ENCODE data around the gene HMGCR. TPM values are rescaled to one million over a fixed set of nuclear protein-coding genes. Genes with fewer than 3 reads are reported as not detected.
"Not testable (repeated sequence)": the region's sequence is repeated elsewhere in the genome, so short reads cannot be mapped to it uniquely, and the experiment has no call there.

Gene HMGCR
- total RNA-seq, 4 donors from 2014 or later: 3.3 to 132 (median 14.1) TPM

DNA sequence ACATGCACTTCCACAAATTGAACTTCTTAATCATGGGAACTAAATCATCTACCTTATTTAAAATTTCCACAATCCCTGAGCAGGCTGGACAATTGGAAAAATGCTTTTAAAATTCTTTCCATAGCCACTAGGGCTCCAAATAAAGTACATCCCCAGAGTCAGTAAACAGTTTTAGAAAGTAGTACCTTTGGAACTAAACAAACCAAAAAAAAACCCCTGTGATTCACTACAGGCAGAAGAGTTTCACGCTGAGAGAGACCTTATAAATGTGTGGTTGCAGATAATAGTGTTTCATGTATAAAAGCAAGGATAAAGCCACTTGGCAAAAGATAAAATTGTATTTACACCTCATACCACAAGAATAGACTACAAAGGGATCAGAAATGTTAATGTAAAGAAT is 11.8 kb upstream of the HMGCR start:
- Histone ChIP-seq H3K36me3 (no peaks in the 10 kb centered on the region), H3K4me3 (no peak overlapping the region), H3K27ac (no peak overlapping the region), H3K27me3 (no peaks in the 10 kb centered on the region), H3K9me3 (no peaks in the 10 kb centered on the region), H3K4me1 (no peaks in the 10 kb centered on the region)
- intact Hi-C loops (cut with DNase I; ENCODE audit: low total_unique reads): no loop called here
- no peak for DNase-seq
- TF ChIP-seq POLR2A (IDR thresholded peaks at IDR 0.05): no peak
- TF ChIP-seq, protein P1, sequence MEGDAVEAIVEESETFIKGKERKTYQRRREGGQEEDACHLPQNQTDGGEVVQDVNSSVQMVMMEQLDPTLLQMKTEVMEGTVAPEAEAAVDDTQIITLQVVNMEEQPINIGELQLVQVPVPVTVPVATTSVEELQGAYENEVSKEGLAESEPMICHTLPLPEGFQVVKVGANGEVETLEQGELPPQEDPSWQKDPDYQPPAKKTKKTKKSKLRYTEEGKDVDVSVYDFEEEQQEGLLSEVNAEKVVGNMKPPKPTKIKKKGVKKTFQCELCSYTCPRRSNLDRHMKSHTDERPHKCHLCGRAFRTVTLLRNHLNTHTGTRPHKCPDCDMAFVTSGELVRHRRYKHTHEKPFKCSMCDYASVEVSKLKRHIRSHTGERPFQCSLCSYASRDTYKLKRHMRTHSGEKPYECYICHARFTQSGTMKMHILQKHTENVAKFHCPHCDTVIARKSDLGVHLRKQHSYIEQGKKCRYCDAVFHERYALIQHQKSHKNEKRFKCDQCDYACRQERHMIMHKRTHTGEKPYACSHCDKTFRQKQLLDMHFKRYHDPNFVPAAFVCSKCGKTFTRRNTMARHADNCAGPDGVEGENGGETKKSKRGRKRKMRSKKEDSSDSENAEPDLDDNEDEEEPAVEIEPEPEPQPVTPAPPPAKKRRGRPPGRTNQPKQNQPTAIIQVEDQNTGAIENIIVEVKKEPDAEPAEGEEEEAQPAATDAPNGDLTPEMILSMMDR (IDR thresholded peaks at IDR 0.05): no peak

DNA sequence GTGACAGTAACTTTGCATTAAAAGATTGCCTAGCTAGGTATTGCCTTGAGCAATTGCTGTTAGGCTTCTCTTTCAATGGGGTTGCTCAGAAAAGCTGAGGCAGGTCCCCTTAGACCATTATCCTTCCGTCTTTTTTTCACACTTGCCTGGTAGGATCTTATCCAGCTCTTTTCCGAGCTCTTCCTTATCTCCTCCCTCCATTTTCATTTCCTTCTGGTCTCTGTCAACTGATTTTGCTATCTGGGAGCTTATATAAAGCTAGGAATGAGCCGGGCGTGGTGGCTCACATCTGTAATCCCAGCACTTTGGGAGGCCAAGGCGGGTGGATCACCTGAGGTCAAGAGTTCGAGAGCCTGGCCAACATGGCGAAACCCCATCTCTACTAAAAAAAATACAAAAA is 6.6 kb upstream of the HMGCR start:
- Histone ChIP-seq H3K4me1 (no peaks in the 10 kb centered on the region), H3K9me3 (no peaks in the 10 kb centered on the region), H3K27me3 (no peaks in the 10 kb centered on the region), H3K4me3 (no peak overlapping the region), H3K27ac (no peak overlapping the region), H3K36me3 (no peaks in the 10 kb centered on the region)
- DNase-seq: no peak
- TF ChIP-seq, protein P1 (IDR thresholded peaks at IDR 0.05): no peak
- TF ChIP-seq POLR2A (IDR thresholded peaks at IDR 0.05): no peak
- intact Hi-C loops (cut with DNase I; ENCODE audit: low total_unique reads): no loop called here

DNA sequence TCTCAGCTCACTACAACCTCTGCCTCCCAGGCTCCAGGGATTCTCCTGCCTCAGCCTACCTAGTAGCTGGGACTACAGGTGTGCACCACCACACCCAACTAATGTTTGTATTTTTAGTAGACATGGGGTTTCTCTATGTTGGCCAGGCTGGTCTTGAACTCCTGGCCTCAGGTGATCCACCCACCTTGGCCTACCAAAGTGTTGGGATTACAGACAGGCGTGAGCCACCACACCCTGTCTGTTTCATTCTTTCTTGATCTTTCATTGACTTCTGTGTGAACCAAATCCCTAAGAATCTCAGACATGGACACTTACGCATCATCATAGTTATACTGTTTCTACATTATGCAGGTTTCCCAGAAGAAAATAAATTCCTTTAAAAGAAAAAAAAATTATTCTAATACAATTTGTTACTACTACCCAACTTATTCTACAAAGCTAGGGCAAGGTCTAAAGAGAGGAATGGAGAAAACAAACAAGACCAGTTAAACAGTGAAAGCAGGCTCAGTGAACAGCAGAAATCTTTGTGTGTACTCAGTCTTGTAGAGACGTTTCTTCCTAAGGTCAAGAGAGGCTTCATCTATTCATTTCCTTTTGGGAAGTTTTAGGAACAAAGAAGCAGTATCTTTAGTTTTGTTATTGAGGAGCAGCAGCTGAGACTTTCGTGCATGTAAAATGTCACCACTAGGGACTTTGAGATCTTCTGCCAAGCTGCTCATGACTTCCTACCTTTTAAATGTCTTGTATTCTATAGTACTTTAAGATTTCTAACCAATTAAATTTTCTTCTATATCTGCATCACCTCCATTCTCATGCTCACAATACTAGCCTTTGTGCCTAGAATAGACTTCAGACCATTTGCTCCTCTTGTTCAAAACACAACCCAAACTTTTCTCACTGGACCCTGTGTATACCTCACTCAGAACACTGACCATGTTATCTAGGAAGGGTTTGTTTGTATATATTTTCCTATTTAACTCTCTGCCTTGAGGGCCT is 5.6 kb upstream of the HMGCR start:
- Histone ChIP-seq H3K27ac (no peak overlapping the region), H3K4me3 (no peak overlapping the region), H3K27me3 (no peaks in the 10 kb centered on the region), H3K4me1 (no peaks in the 10 kb centered on the region), H3K36me3 (no peaks in the 10 kb centered on the region), H3K9me3 (no peaks in the 10 kb centered on the region)
- no peak for TF ChIP-seq POLR2A (IDR thresholded peaks at IDR 0.05)
- TF ChIP-seq, protein P1 (IDR thresholded peaks at IDR 0.05): no peak
- no peak for DNase-seq
- intact Hi-C loops (cut with DNase I; ENCODE audit: low total_unique reads): no loop called here

DNA sequence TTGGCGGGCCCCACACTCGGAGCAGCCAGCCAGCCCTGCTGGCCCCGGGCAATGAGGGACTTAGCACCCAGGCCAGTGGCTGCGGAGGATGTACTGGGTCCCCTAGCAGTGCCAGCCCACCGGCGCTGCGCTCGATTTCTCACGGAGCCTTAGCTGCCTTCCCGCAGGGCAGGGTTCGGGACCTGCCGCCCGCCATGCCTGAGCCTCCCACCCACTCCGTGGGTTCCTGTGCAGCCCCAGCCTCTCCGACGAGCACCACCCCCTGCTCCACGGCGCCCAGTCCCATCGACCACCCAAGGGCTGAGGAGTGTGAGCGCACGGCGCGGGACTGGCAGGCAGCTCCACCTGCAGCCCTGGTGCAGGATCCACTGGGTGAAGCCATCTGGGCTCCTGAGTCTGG is 3.3 kb upstream of the HMGCR start:
- H3K36me3 ChIP-seq; H3K27ac ChIP-seq; intact Hi-C loops (cut with DNase I; ENCODE audit: low total_unique reads); H3K4me3 ChIP-seq; H3K9me3 ChIP-seq; DNase-seq; H3K4me1 ChIP-seq; H3K27me3 ChIP-seq: not testable (repeated sequence)

DNA sequence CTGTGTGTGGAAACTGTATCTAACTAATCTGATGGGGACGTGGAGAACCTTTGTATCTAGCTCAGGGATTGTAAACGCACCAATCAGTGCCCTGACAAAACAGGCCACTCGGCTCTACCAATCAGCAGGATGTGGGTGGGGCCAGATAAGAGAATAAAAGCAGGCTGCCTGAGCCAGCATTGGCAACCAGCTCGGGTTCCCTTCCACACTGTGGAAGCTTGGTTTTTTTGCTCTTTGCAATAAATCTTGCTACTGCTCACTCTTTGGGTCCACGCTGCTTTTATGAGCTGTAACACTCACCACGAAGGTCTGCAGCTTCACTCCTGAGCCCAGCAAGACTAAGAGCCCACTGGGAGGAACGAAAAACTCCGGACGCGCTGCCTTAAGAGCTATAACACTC is 2.6 kb upstream of the HMGCR start:
- DNase-seq; intact Hi-C loops (cut with DNase I; ENCODE audit: low total_unique reads); H3K4me1 ChIP-seq: not testable (repeated sequence)

DNA sequence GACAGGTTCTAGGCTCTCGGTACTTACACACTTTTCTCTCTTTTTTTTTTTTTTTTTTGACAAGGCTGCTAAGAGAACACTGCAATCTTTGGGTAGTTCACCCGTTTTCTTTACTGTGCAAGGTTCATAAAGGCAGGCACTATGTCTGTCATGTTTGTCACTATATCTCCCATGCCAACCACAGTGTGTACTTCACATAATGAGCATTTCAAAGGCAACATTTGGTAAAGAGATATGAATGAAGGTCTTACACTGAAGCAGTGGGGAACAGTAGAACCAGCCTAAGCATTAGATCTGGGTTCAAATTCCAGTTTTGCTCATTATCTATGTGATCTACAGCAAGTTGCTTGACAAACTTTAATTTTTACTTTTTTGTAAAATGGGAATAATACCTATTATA is 1.5 kb upstream of the HMGCR start:
- H3K27ac ChIP-seq: no peak overlapping the region
- intact Hi-C loops (cut with DNase I; ENCODE audit: low total_unique reads): loop anchor here (5.0 kb wide), 1 partner anchor 648 kb away; the partner anchor contains the start of gene HEXB
- no peaks in the 10 kb centered on the region for H3K9me3 ChIP-seq
- DNase-seq: no peak
- H3K27me3 ChIP-seq: no peaks in the 10 kb centered on the region
- H3K4me3 ChIP-seq: no peak overlapping the region
- TF ChIP-seq, protein P1 (IDR thresholded peaks at IDR 0.05): no peak
- no peak for TF ChIP-seq POLR2A (IDR thresholded peaks at IDR 0.05)
- H3K36me3 ChIP-seq: no peaks in the 10 kb centered on the region
- peaks cover 0 to 7% of the 10 kb centered on the region in 2 donors for H3K4me1 ChIP-seq

More for the DNA sequence above, 2.6 kb upstream of the HMGCR start:
- H3K27me3 ChIP-seq, H3K27ac ChIP-seq, H3K4me3 ChIP-seq, H3K9me3 ChIP-seq, H3K36me3 ChIP-seq: not testable (repeated sequence)

All from uterus (tissue), 4 donors.